Measurements from ENCODE around the gene KCNK1.

GRCh38 chr1:233566886-233567285 is 47.0 kb upstream of the KCNK1 start:
- no peak for TF ChIP-seq YY1 (IDR thresholded peaks at IDR 0.05; ENCODE audit: insufficient read depth, insufficient replicate concordance, low read depth, low read length)
- TF ChIP-seq ZNF501 (CRISPR knock-in tag; IDR thresholded peaks at IDR 0.05), result no peak
- TF ChIP-seq MAX (IDR thresholded peaks at IDR 0.05), result no peak
- TF ChIP-seq ZFP90 (CRISPR knock-in tag; IDR thresholded peaks at IDR 0.05; ENCODE audit: borderline replicate concordance), result no peak
